Testis (tissue), 2 donors: ENCODE measurements around the gene G2E3.

Source experiments
- CTCF ChIP-seq, 3 experiments: fragments of 450-650 bp in 2 of 3; fragments of 200-600 bp in 1 of 3; sonication (generic) in 1 of 3; IDR thresholded peaks; one replicate each; pipeline ENCODE4 v1.5.1; 2016 to 2019; ENCODE audit warnings: antibody characterized with exemption in 3 of 3, mild to moderate bottlenecking in 2 of 3, moderate library complexity in 1 of 3
- POLR2A ChIP-seq: fragments of 450-650 bp; IDR thresholded peaks from one replicate; pipeline ENCODE4 v1.6.1; 2017; ENCODE audit warnings: antibody characterized with exemption, mild to moderate bottlenecking, moderate library complexity

GRCh38 chr14:30608533-30609006 lies 49.6 kb downstream of the G2E3 start:
- TF ChIP-seq CTCF (IDR thresholded peaks at IDR 0.05) (no peak), POLR2A (no peak)
